ENCODE data around the gene LKAAEAR1.

LKAAEAR1 gene

DNA sequence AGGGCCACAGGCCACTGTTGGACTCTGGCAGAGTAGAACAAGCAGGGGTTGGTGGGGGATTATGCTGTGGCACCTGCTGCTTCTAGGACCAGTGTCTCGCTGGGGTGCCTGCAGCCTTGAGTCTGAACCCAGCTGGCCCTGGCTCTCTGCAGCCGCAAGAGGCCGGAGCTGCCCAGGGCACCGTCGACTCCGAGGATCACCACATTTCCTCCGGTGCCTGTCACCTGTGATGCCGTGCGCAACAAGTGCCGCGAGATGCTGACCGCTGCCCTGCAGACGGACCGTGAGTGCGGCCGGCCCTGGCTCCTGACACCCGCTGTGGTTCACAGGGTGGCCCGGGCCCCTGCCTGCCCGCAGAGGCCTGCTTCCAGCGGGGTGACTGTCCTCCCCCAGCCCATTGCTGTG is 15.0 kb downstream of the LKAAEAR1 start:
- no peak for DNase-seq

- DNase-seq: no peak
These were observed 15.6 kb downstream of the LKAAEAR1 start for GRCh38 chr20:64068386-64069208.

DNA sequence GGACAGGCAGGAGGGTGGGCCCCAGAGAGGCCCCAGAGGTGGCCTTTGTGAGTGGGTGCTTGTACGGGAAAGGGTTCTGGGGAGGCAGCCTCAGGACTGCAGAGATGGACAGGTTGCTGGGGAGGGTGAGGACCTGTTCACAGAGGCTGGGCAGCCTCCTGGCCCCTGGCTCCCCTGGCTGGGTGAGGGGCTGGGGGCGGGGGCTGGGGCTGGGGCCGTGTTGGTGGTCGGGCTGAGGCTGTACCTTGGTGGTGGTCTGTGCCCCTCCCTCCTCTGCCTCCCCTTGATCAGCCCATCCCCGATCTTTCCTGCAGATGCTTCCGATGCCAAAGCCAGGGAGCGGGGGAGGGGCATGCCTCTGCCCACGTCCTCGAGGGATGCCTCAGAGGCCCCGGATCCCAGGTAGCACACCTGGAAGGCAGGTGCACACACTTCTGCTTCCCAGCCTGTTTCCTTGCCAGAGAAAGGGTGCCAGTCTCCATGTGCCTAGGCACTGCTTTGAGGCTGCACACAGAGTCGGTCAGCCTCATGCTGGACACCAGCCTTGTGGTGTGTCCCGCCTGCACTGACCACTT is 16.4 kb downstream of the LKAAEAR1 start:
- no peak for DNase-seq

DNA sequence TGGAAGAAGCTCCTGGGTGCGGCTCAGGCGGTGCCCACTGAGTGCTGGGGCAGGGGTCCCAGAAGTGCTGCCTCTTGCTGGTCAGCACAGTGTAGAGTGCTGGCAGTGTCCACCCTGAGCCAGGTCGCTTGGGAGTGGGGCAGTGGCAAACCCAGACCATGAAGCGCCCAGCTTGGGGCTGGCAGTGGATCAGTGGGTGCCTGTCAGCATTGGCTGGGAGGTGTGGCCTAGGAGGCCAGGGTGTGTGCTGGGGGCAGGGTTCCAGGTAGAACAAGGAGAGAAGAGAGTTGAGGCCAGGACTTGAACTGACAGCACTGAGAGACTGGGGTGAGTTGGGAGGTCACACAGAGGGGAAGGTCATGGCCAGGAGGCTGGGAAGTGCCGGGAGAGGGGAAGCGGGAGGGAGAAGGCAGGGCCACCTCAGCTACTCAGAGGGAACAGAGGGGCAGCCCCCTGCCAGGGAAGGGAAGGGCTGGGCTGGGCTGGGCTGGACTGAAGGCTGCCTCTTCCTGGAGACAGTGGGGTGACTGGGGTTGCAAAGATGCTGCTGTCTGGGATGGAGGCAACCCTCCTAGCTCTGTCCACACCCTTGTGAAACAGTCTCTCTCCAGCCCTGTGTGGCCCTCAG is 17.1 kb downstream of the LKAAEAR1 start:
- no peak for DNase-seq

GRCh38 chr20:64065974-64066343 is 18.2 kb downstream of the LKAAEAR1 start:
- no peak for DNase-seq

DNA sequence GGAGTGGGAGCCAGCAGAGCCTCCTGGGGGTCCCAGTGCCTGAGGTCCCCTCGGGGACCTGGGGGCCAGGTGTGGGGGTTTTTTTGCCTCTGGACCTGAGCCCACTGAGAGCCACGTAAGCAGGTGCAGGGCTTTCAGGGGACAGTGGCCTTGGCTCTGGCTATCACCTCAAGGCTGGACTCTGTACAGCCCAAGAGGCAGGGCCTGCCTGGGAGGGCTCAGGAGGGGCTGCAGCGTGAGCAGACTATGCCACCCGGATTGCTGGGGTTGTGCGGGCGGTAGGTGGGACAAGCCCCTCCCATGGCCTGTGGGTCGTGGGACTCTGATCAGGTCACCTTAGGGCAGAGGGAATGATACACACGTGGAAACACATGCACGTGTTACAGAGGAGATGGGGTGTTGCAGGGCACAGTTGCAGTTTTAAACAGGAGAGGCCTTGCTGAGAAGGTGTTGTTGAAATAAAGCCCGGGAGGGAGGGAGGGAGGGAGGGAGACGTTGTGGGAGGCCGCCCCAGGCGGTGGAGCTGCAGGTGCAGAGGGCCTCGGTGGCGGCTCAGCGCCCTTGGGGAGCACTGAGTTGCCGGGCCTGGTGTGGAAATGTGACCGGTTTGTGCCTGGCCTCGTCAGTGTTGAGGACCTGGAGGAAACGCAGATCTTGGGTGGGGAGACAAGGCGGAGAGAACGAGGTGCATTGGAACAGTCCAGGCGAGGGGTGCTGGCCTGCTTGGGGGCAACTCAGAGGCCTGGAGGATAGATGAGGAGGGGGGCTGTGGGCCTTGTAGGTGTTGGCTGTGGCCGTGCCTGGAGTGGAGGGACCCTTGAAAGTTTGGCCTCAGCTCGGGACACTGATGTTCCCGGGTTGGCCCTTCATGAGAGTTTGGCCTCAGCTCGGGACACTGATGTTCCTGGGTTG is 18.9 kb downstream of the LKAAEAR1 start:
- no peak for DNase-seq

- peak in 1 of 56 donors; percentile 24 for DNase-seq
These were observed 20.0 kb downstream of the LKAAEAR1 start for GRCh38 chr20:64064145-64064698.

- peak in 28 of 56 donors; percentile 8 to 48 (median 30) for DNase-seq
These were observed 20.6 kb downstream of the LKAAEAR1 start for GRCh38 chr20:64063389-64064144.

- peak; percentile 74 to 99 (median 96) for DNase-seq
These were observed 21.4 kb downstream of the LKAAEAR1 start, which contains the start of gene TCEA2 for GRCh38 chr20:64062596-64063388. TCEA2 (plus strand) TSS chr20:64063198; CDS start chr20:64063313, 115 bp downstream.

DNA sequence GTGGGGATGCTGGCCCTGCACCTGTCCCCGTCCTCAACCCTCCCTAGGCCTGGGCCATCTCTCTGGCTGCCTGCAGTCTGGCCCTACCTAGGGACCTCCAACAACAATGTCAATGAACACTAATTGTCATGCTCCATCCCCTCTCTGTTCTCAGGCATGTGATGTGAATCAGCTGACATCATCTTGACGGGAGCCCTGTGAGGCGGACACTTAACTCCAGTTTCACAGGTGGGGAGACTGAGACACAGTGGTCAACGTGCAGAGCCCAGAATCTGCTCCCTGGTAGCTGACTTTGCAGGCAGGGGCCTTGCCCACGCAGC is 22.0 kb downstream of the LKAAEAR1 start:
- peak in 7 of 56 donors; percentile 19 to 57 (median 40) for DNase-seq

- DNase-seq: peak in 3 of 56 donors; percentile 15 to 30 (median 21)
These were observed 25.7 kb downstream of the LKAAEAR1 start for GRCh38 chr20:64058536-64058935.

DNA sequence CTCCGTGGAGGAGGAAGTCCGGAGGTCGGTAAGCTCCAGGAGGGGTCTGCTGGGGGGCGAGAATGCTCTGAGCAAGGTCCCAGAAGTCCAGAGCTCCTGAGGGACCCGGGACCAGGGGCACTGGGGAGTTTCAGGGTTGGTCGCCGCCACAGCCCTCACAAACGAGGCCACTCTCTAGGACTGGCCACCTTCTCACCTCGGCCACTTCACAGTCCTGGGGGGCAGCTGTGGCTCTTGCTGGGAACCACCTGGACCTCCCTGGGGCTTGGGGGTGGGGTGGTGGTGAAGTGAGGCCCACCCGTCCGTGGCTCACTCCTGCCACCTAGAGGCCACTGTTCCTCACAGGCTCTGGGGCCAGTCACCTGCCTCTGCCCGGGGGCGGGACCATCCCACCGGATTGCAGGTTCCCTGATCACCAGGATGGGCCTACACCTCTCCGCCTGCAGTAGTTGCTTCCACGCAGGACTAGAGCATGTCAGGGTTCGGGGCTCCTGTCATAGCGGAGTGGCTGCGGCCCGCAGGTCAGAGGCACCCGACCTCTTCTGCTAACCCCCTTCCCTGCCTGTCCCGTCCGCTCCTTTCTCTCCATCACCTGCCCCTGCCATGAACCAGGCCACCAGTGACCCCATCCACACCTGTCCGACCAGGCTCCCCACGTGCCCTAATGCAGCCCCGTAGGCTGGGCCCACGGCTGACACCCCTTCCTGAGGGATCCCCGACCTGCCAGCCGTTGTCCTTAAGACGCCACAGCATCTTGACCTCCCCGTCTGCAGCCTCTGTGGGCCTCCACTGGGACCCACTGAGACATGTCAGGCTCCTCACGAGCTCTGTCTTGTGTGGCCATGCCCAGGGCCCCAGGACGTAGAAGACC is 26.3 kb downstream of the LKAAEAR1 start:
- DNase-seq: peak in 38 of 56 donors; percentile 6 to 72 (median 23)

DNA sequence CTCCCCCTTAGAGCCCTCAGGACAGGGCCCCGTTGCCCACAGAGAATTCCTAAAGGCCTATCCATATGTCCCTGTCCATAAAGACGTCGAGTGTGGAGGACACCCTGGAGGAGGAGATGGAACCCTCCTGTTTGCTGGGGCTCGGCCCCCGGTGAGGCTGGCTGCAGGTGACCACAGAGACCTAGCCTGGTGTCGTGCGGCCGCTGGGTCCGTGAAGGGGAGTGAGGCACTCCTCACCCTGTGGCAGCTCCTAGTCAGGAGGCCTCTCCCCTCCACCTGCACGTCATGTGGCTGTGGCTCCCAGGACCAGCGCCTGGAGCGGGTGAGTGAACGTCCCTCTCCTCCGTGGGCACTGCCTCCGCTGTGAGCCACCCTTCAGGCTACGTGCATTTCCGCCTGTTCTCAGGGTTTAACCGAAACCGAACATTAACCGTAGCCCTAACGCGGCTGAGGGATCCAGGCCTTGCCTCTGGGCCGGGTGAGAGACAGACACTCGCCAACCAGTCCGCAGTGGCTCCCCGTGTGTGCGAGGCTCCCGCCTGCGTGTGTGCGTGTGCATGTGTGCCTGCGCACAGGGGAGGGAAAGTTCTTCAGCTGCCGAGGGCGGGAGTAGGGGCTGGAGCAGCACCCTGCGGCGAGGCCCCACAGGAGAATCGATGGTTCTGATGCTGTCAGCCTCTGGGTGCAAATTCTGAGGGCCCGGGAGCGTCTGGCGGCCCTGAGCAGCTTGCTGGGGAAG is 27.1 kb downstream of the LKAAEAR1 start:
- no peak for DNase-seq

DNA sequence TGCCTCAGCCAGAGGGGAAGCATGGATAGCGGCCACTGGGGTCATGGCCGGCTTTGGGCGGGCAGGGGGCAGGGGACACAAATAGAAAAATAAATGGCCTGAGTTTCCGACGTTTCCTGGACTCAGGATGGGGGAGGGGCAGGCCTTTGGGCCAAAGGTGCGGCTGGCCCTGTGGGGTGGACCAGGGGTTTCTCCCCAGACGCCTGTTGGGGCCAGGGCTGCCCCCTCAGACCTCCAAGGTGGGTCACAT is 27.6 kb downstream of the LKAAEAR1 start:
- DNase-seq: no peak

- DNase-seq: no peak
These were observed 28.1 kb downstream of the LKAAEAR1 start for GRCh38 chr20:64055893-64056638.

- DNase-seq: no peak
These were observed 28.8 kb downstream of the LKAAEAR1 start for GRCh38 chr20:64055396-64055892.
